ENCODE results near the gene APCDD1L. TPM values are rescaled to one million over a fixed set of nuclear protein-coding genes. Genes with fewer than 3 reads are reported as not detected.

The APCDD1L gene
- total and polyA plus RNA-seq, 4 donors = 0.04 TPM; not detected in 3

- Histone ChIP-seq H3K9ac (ENCODE audit: low read depth in 1 of 2, low read length in 2 of 2) (no peak overlapping the region), H3K27me3 (ENCODE audit: control insufficient read depth in 4 of 4, insufficient read depth in 4 of 4, low read length in 3 of 4) (peaks cover 0 to 3% (median 0%) of the 10 kb centered on the region in 4 donors), H3K4me3 (ENCODE audit: low read depth in 1 of 3, low read length in 3 of 3) (no peak overlapping the region), H3K9me3 (ENCODE audit: control insufficient read depth in 4 of 4, low read length in 3 of 4) (no peaks in the 10 kb centered on the region), H3K36me3 (ENCODE audit: control insufficient read depth in 4 of 4, insufficient read depth in 3 of 4, low read depth in 1 of 4, low read length in 3 of 4) (no peaks in the 10 kb centered on the region), H3K4me1 (ENCODE audit: control insufficient read depth in 4 of 4, insufficient read depth in 4 of 4, low read length in 3 of 4) (no peaks in the 10 kb centered on the region), H3K27ac (ENCODE audit: low read depth in 1 of 2, low read length in 2 of 2) (no peak overlapping the region)
- no peak for DNase-seq (ENCODE audit: low spot score)
- 52% methylated on average over 68 of the region's 68 CpGs for WGBS
- TF ChIP-seq EGR1 (IDR thresholded peaks at IDR 0.05; ENCODE audit: low read depth in 2 of 2) = no peak
- TF ChIP-seq SP1 (IDR thresholded peaks at IDR 0.05) = no peak
- TF ChIP-seq TAF1 (conservative IDR thresholded peaks at IDR 0.05) = no peak
- no peak for TF ChIP-seq JUND (IDR thresholded peaks at IDR 0.05)
- no peak for TF ChIP-seq RAD21 (IDR thresholded peaks at IDR 0.05)
- TF ChIP-seq ATF3 (IDR thresholded peaks at IDR 0.05) = no peak
- TF ChIP-seq HNF4G (IDR thresholded peaks at IDR 0.05) = no peak
- no peak for TF ChIP-seq ZBTB33 (IDR thresholded peaks at IDR 0.05)
- no peak for TF ChIP-seq HNF4A (conservative IDR thresholded peaks at IDR 0.05)
- TF ChIP-seq CTCF (IDR thresholded peaks at IDR 0.05; ENCODE audit: low read depth, low read length, missing input control) = no peak
- no peak for TF ChIP-seq REST (IDR thresholded peaks at IDR 0.05)
- TF ChIP-seq GABPA (IDR thresholded peaks at IDR 0.05 in 1 of 2, conservative IDR thresholded peaks at IDR 0.05 in 1 of 2) = no peak
- no peak for TF ChIP-seq FOXA2 (IDR thresholded peaks at IDR 0.05)
- TF ChIP-seq RXRA (IDR thresholded peaks at IDR 0.05) = no peak
- no peak for TF ChIP-seq YY1 (IDR thresholded peaks at IDR 0.05)
- no peak for TF ChIP-seq NR2F2 (IDR thresholded peaks at IDR 0.05)
- TF ChIP-seq FOXA1 (IDR thresholded peaks at IDR 0.05) = no peak
- TF ChIP-seq MAX (IDR thresholded peaks at IDR 0.05) = no peak
Observed at GRCh38 chr20:58466729-58467571, 48.2 kb downstream of the APCDD1L start.
